K562 (cell line): Measurements from ENCODE around the gene ABLIM2.

Source experiments
- CBX1 ChIP-seq: sonication (generic); IDR thresholded peaks from 2 replicates; pipeline ENCODE4 v1.6.1; 2016; ENCODE audit warnings: antibody characterized with exemption, low read depth, mild to moderate bottlenecking
- FOXM1 ChIP-seq, 2 experiments: fragments of 450-650 bp in 1 of 2; sonication (generic) in 1 of 2; formaldehyde crosslinking in 1 of 2; IDR thresholded peaks; 2 replicates each; pipeline versions ENCODE4 v1.6.1 to v1.9.0; 2017 to 2022; ENCODE audit warnings: low read depth in 2 of 2, mild to moderate bottlenecking in 2 of 2, missing genetic modification reagents in 1 of 2, moderate library complexity in 1 of 2
- MEF2A ChIP-seq: IDR thresholded peaks from 2 replicates; pipeline ENCODE4 v1.6.1; 2011; ENCODE audit warnings: low read depth, mild to moderate bottlenecking, low read length, moderate library complexity; ENCODE audit not compliant: control insufficient read depth
- POLR2A ChIP-seq: fragments of 450-650 bp; conservative IDR thresholded peaks from 2 replicates; pipeline ENCODE4 v1.6.1; 2016
- POLR2AphosphoS5 ChIP-seq: IDR thresholded peaks from 2 replicates; pipeline ENCODE4 v1.6.1; 2011; ENCODE audit warnings: mild to moderate bottlenecking, low read depth, low read length, moderate library complexity; ENCODE audit not compliant: control insufficient read depth, insufficient read depth
- XRCC5 ChIP-seq: fragments of 200-400 bp; formaldehyde crosslinking; IDR thresholded peaks from 2 replicates; pipeline ENCODE4 v1.6.1; 2017; ENCODE audit warnings: low read depth, mild to moderate bottlenecking, low read length

- TF ChIP-seq CBX1: no peak
- no peak for TF ChIP-seq MEF2A
- no peak for TF ChIP-seq POLR2AphosphoS5
- TF ChIP-seq XRCC5: no peak
- no peak for TF ChIP-seq FOXM1 (IDR thresholded peaks at IDR 0.05; ENCODE audit: low read depth)
- no peak for TF ChIP-seq FOXM1 (CRISPR knock-in tag; IDR thresholded peaks at IDR 0.05; ENCODE audit: low read depth)
- TF ChIP-seq POLR2A: no peak
Observed at GRCh38 chr4:8189551-8190466, 31.2 kb upstream of the ABLIM2 start.
